GM18951 (cell line): Measurements from ENCODE around the gene AP1S3.
"Not testable (repeated sequence)": the region's sequence is repeated elsewhere in the genome, so short reads cannot be mapped to it uniquely, and the experiment has no call there.

Experiments used
- POLR2A ChIP-seq: IDR thresholded peaks from 4 replicates; pipeline ENCODE4 v1.6.1; 2011; ENCODE audit warnings: mild to moderate bottlenecking; ENCODE audit not compliant: insufficient read length, insufficient read depth; ENCODE audit errors: extremely low read depth
- in situ Hi-C: fragments of 300-500 bp; cut with MboI; formaldehyde crosslinking; loops from one replicate; pipeline ENCODE4 v1.12.0; 2022; ENCODE audit warnings: low sequenced_read_pairs, mixed read lengths, inconsistent platforms; ENCODE audit not compliant: unreplicated experiment

AP1S3 gene

DNA sequence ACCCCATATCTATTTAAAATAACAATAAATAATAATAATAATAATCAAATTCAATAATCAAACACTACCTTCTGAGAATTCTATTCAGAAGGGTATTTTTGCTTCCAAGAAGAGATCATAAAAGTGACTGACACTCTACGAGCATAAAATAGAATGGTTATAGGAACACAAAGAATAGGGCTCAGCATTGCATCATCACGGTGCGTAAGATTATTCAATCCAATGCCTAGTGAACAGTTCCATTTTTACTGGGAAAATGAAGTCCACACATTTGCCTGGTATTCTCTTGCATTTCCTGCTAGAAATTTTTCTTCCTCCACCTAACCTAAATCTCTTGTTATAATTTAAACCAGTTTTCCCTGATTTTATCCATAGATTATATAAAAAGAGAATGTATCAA lies 55.8 kb downstream of the AP1S3 start:
- in situ Hi-C loops, result no loop called here
- TF ChIP-seq POLR2A, result no peak

DNA sequence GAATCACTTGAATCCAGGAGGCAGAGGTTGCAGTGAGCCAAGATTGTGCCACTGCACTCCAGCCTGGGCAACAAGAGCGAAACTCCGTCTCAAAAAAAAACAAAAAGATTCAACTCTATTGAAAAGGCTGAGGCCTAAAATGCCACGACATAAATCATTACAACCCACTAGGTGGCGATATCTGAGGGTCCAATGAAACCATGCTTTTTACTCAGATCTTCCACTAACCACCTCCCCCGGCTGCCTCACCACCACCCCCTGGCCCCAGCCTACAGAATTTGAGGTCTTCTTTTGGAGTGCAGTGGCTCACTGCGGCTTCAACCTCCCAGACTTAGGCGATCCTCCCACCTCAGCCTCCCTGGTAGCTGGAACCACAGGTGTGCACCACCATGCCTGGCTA lies 57.5 kb downstream of the AP1S3 start:
- no peak for TF ChIP-seq POLR2A
- in situ Hi-C loops, result no loop called here

DNA sequence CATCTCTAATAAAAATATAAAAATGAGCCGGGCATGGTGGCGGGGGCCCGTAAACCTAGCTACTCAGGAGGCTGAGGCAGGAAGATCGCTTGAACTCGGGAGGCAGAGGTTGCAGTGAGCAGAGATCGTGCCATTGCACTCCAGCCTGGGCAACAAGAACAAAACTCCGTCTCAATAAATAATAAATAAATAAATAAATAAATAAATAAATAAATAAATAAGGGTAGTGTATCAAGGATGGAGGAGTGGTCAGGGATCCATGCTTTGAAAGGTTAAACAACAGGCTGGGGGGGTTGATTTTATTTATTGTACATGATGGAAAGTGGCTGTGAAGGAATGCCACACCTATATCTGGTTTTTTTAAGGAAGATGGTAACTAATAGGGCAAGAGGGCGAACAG lies 63.2 kb downstream of the AP1S3 start:
- TF ChIP-seq POLR2A, result no peak
- in situ Hi-C loops, result no loop called here

DNA sequence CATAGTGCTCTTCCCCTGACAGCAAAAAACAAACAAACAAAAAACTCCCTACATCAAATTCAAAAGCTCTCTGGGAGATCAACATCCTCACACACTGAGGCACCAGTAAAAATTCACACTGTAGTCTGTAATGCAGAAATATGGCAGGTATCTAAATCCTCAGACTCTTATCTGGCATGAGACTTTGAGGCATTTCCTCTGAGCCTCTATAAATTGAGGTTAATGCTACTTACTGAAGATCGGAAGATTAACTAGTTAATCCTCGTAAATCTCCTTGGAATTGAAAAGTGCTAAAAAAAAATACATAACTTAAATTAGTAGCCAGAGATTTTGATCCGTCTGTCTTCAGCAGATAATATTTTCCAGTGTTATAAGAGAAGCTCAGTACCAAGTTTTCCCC lies 65.0 kb downstream of the AP1S3 start:
- in situ Hi-C loops, result no loop called here
- TF ChIP-seq POLR2A, result no peak

DNA sequence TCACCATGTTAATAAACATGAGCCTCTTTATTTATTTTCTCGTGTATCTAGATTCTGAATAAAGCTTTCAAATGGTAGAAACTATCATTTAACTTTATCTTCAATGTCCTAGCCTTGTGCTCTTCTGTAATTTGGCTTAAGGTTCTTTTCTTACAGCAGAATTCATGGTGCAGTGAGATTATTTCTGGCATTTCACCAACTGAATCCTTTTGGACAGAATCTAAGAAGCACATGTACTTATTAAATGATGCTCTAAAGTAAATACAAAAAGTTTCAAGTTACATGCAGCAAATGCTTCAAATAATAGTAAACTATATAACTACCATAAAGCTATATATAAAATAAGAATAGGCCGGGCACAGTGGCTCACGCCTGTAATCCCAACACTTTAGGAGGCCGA lies 65.9 kb downstream of the AP1S3 start:
- in situ Hi-C loops, result no loop called here
- no peak for TF ChIP-seq POLR2A

DNA sequence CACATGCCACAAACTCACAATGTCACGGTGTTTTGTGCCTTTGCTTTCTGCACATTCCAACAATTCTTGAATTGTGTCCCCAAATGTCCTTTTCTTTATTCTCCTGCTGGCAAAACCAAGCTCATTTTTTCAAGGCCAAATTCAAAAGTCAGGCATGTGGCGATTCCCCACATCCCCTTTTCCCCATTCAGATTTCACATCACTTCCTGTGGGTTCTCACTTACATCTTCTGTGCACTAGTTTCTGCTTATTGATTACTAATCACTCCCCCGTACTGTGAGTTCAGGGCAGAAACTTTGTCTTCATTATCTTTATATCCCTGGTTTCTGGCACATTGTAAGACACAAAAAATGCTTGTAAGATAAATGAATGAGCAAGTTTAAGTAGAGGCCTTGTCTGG lies 69.2 kb downstream of the AP1S3 start:
- in situ Hi-C loops, result no loop called here
- no peak for TF ChIP-seq POLR2A

DNA sequence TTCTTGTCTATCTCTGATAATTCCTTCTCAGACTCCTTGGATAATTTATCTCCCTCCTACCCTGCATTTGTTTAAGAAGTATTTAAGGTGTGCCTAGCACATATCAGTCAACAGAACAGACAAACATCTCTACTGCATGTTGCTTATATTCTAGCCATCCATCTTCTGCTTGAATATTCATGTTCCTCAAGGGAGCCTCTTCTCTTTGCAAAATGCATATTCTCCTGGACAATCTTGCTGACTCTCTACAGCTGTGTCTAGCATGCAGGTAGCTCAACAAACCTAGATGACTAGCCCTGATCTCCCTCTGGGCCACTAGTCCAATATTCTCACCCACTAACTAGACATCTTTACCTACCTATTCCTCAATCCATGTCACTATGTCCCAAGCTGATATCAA lies 70.0 kb downstream of the AP1S3 start:
- no peak for TF ChIP-seq POLR2A
- in situ Hi-C loops, result no loop called here

DNA sequence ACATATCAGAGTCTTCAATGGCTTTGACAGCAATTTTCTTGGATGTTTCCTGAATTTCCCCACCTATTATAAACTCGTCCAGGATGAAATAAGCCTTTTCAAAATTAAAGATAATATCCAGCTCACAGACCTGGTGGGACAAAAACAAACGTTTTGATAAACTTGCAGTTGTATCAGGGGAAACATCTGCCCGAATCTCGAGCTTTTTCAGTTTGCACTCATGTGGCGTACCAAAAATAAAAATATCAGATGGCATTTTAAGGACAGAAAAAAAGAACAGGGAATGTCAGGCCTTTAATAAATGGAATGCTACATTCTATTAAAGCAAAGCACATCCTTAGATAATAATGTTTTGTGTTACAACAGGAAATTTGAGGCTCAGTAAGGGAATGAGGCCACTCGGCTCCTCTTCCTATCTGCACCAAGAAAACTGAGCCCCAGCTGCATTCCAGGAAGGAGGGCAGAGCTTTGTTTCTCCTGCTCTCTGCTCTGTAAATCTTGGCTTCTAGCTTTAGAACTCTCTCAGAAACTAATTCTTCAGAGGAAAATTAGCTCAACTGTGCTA lies 72.1 kb downstream of the AP1S3 start:
- no peak for TF ChIP-seq POLR2A

DNA sequence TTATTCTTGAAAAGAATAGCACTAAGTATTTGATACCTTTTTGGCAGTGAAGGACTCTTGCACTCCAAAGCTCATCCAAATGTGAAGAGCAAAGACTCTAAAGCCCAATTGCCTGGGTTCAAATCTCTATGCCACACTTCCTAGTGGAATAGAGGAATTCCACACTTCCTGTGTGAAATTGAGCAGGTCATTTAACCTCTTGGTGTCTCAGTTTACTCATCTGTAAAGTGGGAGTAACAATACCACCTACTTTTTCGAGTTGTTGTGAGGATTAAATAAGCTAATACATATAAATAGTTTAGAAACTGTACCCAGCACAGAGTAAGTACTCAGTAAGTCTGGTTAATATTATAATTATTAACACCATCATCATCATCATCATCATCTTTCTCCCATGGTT lies 72.6 kb downstream of the AP1S3 start:
- TF ChIP-seq POLR2A, result no peak
- in situ Hi-C loops, result no loop called here

More for the DNA sequence above, 72.1 kb downstream of the AP1S3 start:
- in situ Hi-C loops, result no loop called here

DNA sequence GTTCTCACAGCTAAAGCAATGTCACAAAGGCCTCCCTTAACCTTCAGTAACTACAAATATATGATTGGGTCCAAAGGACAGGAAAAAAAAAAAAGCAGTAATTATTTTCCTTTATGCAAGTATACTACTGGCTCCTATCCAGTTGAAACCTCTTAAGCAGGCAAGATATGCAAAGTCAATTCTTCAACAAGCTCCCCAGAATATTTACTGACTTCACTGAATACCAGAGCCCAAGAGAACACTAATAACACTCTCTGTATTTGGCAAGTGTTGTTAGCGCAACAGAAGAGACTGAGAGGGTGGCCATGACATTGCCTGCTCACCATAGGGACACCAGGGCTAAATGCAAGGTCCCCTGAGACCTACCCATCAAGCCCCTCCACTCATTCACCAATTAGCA lies 74.5 kb downstream of the AP1S3 start:
- in situ Hi-C loops, result no loop called here
- TF ChIP-seq POLR2A, result no peak

DNA sequence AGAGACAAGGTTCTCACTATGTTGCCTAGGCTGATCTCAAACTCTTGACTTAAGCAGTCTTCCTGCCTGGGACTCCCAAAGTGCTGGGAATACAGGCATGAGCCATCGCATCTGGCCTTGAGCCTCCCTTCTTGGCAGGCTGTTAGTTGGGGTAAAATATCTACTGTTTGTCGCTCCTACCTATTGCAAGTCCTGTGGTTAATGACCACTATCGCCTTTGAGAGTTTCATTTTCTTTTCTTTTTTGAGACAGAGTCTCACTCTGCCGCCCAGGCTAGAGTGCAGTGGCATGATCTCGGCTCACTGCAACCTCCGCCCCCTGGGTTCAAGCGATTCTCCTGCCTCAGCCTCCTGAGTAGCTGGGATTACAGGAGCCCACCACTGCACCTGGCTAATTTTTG lies 75.6 kb downstream of the AP1S3 start:
- in situ Hi-C loops, result not testable (repeated sequence)

DNA sequence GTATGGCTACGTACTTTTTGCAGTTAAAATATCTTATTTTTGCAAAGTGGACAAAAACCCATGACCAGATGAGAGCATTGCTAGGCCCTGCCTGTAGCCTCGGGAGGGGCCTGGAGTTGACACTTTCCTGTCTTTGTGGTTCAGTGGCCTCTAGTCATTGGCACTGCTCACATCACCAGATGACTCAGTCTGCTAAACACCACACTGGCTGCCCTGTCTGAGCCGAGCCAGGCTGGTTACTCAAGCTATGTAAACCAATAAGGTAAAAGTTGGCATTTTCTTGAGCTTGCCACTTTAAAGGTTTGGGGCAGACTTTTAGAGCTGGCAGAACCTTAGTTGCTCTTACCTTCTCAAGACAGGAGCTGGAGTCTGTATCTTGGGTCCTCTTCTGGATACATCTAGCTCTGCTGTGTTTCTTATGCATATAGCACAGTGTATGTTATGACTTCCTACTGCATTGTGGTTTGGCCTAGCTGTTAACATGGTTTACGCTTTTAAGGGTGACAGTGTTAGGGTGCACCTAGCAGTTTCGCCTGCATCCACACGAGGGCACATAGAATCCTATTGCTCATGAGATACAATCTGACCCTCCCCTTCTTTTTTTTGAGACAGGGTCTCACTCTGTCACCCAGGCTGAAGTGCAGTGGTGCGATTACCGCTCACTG lies 76.4 kb downstream of the AP1S3 start:
- no peak for TF ChIP-seq POLR2A
- in situ Hi-C loops, result no loop called here

DNA sequence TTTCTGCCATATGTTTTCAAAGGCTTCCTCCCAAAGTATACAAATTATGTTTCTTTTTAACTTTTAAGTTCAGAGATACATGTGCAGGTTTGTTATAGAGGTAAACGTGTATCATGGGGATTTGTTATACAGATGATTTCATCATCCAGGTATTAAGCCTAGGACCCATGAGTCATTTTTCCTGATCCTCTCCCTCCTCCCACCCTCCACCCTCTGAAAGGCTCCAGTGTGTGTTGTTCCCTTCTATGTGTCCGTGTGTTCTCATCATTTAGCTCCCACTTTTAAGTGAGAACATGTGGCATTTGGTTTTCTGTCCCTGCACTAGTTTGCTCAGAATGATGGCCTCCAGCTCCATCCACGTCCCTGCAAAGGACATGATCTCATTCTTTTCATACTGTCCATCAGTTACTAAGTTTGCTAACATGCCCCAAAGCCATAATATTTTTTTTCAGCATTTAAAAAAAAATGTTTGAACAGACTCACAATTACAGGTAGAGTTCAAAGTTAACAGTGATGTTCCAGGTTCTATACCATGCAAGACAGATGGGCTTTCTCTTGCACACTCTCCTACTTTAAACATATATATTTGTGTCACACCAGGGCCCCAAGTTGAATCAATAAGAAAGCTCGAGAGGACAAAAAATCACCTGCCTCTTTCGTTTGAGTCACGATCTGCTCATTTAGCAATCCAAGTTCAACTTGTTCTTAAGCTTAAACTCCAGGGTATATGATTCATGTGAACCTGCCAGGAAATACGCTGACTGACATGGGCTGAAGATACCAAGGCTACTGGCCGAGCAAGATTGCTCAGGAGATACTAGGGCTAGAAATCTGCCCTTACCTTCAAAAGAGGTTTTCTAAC lies 77.6 kb downstream of the AP1S3 start:
- in situ Hi-C loops, result no loop called here
- TF ChIP-seq POLR2A, result no peak
